NB4 (cell line): ENCODE data around the gene NFIB.

ENCODE experiments used
- CTCF ChIP-seq: IDR thresholded peaks from one replicate; pipeline ENCODE4 v1.5.1; 2012; ENCODE audit warnings: low read depth, low read length
- MAX ChIP-seq: IDR thresholded peaks from 2 replicates; pipeline ENCODE4 v1.6.1; 2011; ENCODE audit warnings: low read depth, low read length
- MYC ChIP-seq: IDR thresholded peaks from 2 replicates; pipeline ENCODE4 v1.6.1; 2011; ENCODE audit warnings: low read depth, low read length
- POLR2A ChIP-seq: IDR thresholded peaks from 2 replicates; pipeline ENCODE4 v1.6.1; 2011; ENCODE audit warnings: mild to moderate bottlenecking; ENCODE audit not compliant: insufficient read length; ENCODE audit errors: extremely low read depth

- TF ChIP-seq CTCF: no peak
- TF ChIP-seq POLR2A: no peak
- peak; percentile 51; the same call in 1 of the 2 replicates for TF ChIP-seq MAX
- peak; percentile 49; the same call in 1 of the 2 replicates for TF ChIP-seq MYC
These were observed 8.5 kb upstream of the NFIB start for GRCh38 chr9:14322211-14323082.
